ENCODE data around the gene AUTS2. TPM values are rescaled to one million over a fixed set of nuclear protein-coding genes. Genes with fewer than 3 reads are reported as not detected.

The AUTS2 gene
- total and polyA plus RNA-seq, 2 of the 8 experiments (the other 6 are each of a cell fraction or from before 2014, with no cell fraction given) = 25.9 to 101 TPM

- TF ChIP-seq TAF7 (optimal IDR thresholded peaks at IDR 0.05; ENCODE audit: borderline replicate concordance, low read depth, low read length) (no peak), TEAD4 (IDR thresholded peaks at IDR 0.05; ENCODE audit: low read depth, low read length) (no peak), SIRT6 (IDR thresholded peaks at IDR 0.05; ENCODE audit: low read length) (no peak)
Observed at GRCh38 chr7:70572571-70572970, 974.3 kb downstream of the AUTS2 start (continued).
